Transverse colon (tissue), 4 donors: Measurements from ENCODE around the gene CYP1A2. TPM values are rescaled to one million over a fixed set of nuclear protein-coding genes. Genes with fewer than 3 reads are reported as not detected.
A peak's percentile ranks its signal among the peaks of the same experiment; 100 is the strongest.

ENCODE experiments used
- DNase-seq: peaks from one replicate; pipeline ENCODE4 v3.0.0-alpha.2; 2019
- H3K27ac ChIP-seq, 4 donors: fragments of 200-600 bp; sonication (generic); 2 replicates each; pipeline ENCODE4 v1.5.1; 2016 to 2018; ENCODE audit warnings: inconsistent platforms in 4 of 4
- H3K27me3 ChIP-seq: fragments of 200-600 bp; sonication (generic); 2 replicates; pipeline ENCODE4 v1.5.1; 2017; ENCODE audit warnings: inconsistent platforms
- H3K36me3 ChIP-seq, 4 donors: fragments of 200-600 bp; sonication (generic); 2 replicates each; pipeline ENCODE4 v1.5.1; 2017 to 2019; ENCODE audit warnings: inconsistent platforms in 4 of 4
- H3K4me1 ChIP-seq, 4 donors: fragments of 200-600 bp; sonication (generic); 2 replicates each; pipeline ENCODE4 v1.5.1; 2017 to 2020; ENCODE audit warnings: inconsistent platforms in 4 of 4
- H3K4me3 ChIP-seq, 4 donors: fragments of 200-600 bp; sonication (generic); 1 replicate in 1 of 4; 2 replicates in 3 of 4; pipeline versions ENCODE4 v1.5.1 to v1.6.1; 2017 to 2019; ENCODE audit warnings: inconsistent platforms in 4 of 4
- H3K9me3 ChIP-seq, 2 donors: fragments of 200-600 bp; sonication (generic); 2 replicates each; pipeline ENCODE4 v1.5.1; 2017 to 2019; ENCODE audit warnings: inconsistent platforms in 2 of 2
- EP300 ChIP-seq: sonication (generic); formaldehyde crosslinking; IDR thresholded peaks from one replicate; pipeline ENCODE4 v1.6.1; 2017; ENCODE audit warnings: antibody characterized with exemption, low read depth
- POLR2A ChIP-seq: fragments of 450-650 bp; IDR thresholded peaks from one replicate; pipeline ENCODE4 v1.6.1; 2016; ENCODE audit warnings: antibody characterized with exemption, mild to moderate bottlenecking, moderate library complexity
- POLR2AphosphoS5 ChIP-seq, 3 donors: sonication (generic); formaldehyde crosslinking; IDR thresholded peaks; one replicate each; pipeline ENCODE4 v1.6.1; 2016; ENCODE audit warnings: antibody characterized with exemption in 3 of 3
- WGBS, 2 donors: methylation state at CpG; one replicate each; pipeline ENCODE4 v1.1.5; 2018; ENCODE audit warnings: low coverage in 1 of 2; 5-methylcytosine and 5-hydroxymethylcytosine counted together
- in situ Hi-C, 4 donors: fragments of 200-750 bp; cut with MboI; loops; one replicate each; pipeline versions ENCODE4 v1.15.0 to v1.15.1; 2017; ENCODE audit warnings: low sequenced_read_pairs in 3 of 4, low pct_ligation_motif_present in 1 of 4, low pct_unique_long_range_greater_than_20kb in 1 of 4
- intact Hi-C: fragments of 100-400 bp; cut with DNase I; formaldehyde crosslinking; loops from one replicate; pipeline ENCODE4 v1.15.1; 2023; ENCODE audit warnings: low total_unique reads
- total RNA-seq, 4 donors: library from RNA; depleted of rRNA; stranded (reverse); fragments of >200 nt; gene quantifications; one replicate each; pipeline ENCODE4 v1.1.0, GENCODE V29; 2016
- TF ChIP-seq, protein P1 (sequence below), 5 experiments: fragments of 200-600 bp in 3 of 5; fragments of 450-650 bp in 2 of 5; sonication (generic) in 3 of 5; IDR thresholded peaks; 1 replicate in 2 of 5; 2 replicates in 3 of 5; pipeline ENCODE4 v1.5.1; 2016 to 2017; ENCODE audit warnings: antibody characterized with exemption in 5 of 5, inconsistent platforms in 3 of 5, mild to moderate bottlenecking in 2 of 5, moderate library complexity in 1 of 5

The CYP1A2 gene
- total RNA-seq, 4 donors from 2014 or later: not detected

DNA sequence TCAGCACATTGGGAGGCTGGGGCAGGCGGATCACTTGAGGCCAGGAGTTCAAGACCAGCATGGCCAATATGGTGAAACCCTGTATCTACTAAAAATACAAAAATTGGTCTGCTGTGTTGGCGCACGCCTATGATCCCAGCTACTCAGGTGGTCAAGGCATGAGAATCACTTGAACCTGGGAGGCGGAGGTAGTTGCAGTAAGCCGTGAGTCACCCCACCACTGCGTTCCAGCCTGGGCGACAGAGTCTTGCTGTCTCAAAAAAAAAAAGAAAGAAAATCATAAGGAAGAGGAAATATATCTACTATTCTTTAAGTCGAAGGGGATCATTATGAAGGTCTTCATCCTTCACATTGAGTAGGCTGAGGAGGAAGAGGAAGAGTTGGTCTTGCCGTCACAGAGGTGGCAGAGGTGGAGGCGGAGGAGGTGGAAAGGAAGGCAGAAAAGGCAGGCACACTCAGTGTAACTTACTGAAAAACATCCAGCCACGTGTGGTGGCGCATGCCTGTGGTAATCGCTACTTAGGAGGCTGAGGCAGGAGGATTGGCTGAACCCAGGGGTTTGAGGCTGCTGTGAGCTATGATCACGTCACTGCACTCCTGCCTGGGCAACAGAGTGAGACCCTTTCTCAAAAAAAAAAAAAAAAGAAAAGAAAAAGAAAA, 47.5 kb downstream of the CYP1A2 start:
- H3K27me3 ChIP-seq: no peaks in the 10 kb centered on the region
- H3K36me3 ChIP-seq: no peaks in the 10 kb centered on the region
- no peaks in the 10 kb centered on the region for H3K9me3 ChIP-seq
- H3K4me1 ChIP-seq: peaks cover 15 to 61% (median 30%) of the 10 kb centered on the region in 4 donors
- H3K27ac ChIP-seq: no peak overlapping the region
- intact Hi-C loops: no loop called here
- in situ Hi-C loops: no loop called here
- 83 to 91% methylated on average over 11 to 14 of the region's 14 CpGs for WGBS, 2 donors
- no peak overlapping the region for H3K4me3 ChIP-seq
- TF ChIP-seq, protein P1, sequence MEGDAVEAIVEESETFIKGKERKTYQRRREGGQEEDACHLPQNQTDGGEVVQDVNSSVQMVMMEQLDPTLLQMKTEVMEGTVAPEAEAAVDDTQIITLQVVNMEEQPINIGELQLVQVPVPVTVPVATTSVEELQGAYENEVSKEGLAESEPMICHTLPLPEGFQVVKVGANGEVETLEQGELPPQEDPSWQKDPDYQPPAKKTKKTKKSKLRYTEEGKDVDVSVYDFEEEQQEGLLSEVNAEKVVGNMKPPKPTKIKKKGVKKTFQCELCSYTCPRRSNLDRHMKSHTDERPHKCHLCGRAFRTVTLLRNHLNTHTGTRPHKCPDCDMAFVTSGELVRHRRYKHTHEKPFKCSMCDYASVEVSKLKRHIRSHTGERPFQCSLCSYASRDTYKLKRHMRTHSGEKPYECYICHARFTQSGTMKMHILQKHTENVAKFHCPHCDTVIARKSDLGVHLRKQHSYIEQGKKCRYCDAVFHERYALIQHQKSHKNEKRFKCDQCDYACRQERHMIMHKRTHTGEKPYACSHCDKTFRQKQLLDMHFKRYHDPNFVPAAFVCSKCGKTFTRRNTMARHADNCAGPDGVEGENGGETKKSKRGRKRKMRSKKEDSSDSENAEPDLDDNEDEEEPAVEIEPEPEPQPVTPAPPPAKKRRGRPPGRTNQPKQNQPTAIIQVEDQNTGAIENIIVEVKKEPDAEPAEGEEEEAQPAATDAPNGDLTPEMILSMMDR (IDR thresholded peaks at IDR 0.05): no peak
- TF ChIP-seq EP300 (no peak), POLR2AphosphoS5 (IDR thresholded peaks at IDR 0.05) (no peak), POLR2A (no peak)
- no peak for DNase-seq

DNA sequence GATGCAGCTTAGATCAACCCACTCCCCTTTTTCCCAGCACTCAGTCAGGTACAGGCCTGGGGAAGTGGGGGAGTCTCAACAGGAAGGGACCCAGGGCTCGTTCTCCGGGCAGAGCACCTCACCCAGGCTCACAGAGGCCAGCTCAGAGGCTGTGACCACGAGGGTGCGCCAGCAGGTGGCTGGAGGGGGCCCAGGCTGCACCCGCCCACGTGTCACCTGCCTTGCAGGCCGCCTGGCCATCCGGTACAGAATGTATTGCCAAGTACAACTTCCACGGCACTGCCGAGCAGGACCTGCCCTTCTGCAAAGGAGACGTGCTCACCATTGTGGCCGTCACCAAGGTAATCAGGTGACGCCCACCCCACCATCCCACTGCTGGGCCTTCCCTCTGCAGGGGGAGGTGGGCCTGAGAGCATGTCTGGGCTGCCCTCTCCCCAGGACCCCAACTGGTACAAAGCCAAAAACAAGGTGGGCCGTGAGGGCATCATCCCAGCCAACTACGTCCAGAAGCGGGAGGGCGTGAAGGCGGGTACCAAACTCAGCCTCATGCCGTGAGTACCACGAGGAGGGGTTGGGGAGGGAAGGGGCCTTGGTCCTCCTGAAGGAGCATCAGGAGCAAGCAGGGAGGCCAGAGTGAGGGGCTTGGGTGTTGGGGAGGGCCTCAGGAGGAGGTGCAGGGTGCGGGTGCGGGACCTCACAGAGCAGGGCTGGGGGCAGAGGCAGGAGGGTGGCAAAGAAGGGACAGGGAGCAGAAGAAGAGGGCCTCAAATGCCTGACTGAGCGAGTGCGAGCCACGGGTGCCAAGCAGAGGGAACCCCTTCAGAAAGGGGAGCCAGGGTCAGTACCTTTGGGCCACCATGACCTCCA, 50.0 kb downstream of the CYP1A2 start:
- Histone ChIP-seq H3K36me3 (peaks cover 0 to 14% (median 6%) of the 10 kb centered on the region in 4 donors), H3K4me3 (no peak overlapping the region), H3K4me1 (peaks cover 10 to 36% (median 19%) of the 10 kb centered on the region in 4 donors), H3K9me3 (no peaks in the 10 kb centered on the region), H3K27ac (peak overlapping the region; percentile 56 to 79 (median 66)), H3K27me3 (no peaks in the 10 kb centered on the region)
- 67 to 100% methylated on average over 1 to 25 of the region's 25 CpGs for WGBS, 2 donors
- DNase-seq: peak; percentile 81
- intact Hi-C loops (no loop called here), in situ Hi-C loops (no loop called here)
- TF ChIP-seq POLR2A (no peak), POLR2AphosphoS5 (IDR thresholded peaks at IDR 0.05) (peak in 1 of 3 donors; percentile 38), EP300 (no peak)
- TF ChIP-seq, protein P1 (IDR thresholded peaks at IDR 0.05): peak in 3 of 5 experiments; percentile 9 to 14 (median 12)

DNA sequence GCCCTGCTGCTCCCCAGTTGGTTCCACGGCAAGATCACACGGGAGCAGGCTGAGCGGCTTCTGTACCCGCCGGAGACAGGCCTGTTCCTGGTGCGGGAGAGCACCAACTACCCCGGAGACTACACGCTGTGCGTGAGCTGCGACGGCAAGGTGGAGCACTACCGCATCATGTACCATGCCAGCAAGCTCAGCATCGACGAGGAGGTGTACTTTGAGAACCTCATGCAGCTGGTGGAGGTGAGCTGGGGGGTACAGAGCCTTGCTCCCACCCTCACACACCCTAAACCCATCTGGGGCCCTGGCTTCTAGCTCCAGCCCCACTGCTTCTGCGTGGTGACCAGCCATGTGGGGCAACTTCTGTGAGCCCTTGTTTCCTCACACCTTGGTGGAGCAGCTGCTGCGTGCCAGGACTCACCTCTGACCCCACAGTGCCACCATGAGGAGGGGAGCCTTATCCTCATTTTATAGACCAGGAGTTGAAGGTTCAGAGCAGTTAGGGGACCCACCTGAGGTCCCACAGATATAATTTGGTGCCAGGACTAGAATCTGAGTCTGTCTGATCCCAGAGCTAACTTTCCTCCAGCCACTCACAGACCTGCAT, 50.7 kb downstream of the CYP1A2 start:
- H3K36me3 ChIP-seq: peaks cover 0 to 14% (median 6%) of the 10 kb centered on the region in 4 donors
- TF ChIP-seq, protein P1 (IDR thresholded peaks at IDR 0.05): no peak
- no peak for TF ChIP-seq POLR2A
- no peak for TF ChIP-seq EP300
- no peak for TF ChIP-seq POLR2AphosphoS5 (IDR thresholded peaks at IDR 0.05)
- H3K4me3 ChIP-seq: no peak overlapping the region
- no peak for DNase-seq
- H3K27ac ChIP-seq: peak overlapping the region; percentile 56 to 79 (median 66)
- H3K9me3 ChIP-seq: no peaks in the 10 kb centered on the region
- 77% methylated on average over 14 of the region's 16 CpGs; no CpG with 5 or more reads in 1 of the 2 donors for WGBS, 2 donors
- in situ Hi-C loops: no loop called here
- H3K27me3 ChIP-seq: no peaks in the 10 kb centered on the region
- peaks cover 10 to 34% (median 19%) of the 10 kb centered on the region in 4 donors for H3K4me1 ChIP-seq
- intact Hi-C loops: no loop called here
